Hematopoietic multipotent progenitor cell treated with erythropoietin and hydrocortisone succinate and interleukin-3 and kit ligand, for 6 days (in vitro differentiated cells): ENCODE data around the gene SPTLC1.
"Not testable (repeated sequence)": the region's sequence is repeated elsewhere in the genome, so short reads cannot be mapped to it uniquely, and the experiment has no call there.

Source experiments
- DNase-seq: peaks from one replicate; pipeline ENCODE4 v3.0.0-alpha.2; 2015

Gene SPTLC1

DNA sequence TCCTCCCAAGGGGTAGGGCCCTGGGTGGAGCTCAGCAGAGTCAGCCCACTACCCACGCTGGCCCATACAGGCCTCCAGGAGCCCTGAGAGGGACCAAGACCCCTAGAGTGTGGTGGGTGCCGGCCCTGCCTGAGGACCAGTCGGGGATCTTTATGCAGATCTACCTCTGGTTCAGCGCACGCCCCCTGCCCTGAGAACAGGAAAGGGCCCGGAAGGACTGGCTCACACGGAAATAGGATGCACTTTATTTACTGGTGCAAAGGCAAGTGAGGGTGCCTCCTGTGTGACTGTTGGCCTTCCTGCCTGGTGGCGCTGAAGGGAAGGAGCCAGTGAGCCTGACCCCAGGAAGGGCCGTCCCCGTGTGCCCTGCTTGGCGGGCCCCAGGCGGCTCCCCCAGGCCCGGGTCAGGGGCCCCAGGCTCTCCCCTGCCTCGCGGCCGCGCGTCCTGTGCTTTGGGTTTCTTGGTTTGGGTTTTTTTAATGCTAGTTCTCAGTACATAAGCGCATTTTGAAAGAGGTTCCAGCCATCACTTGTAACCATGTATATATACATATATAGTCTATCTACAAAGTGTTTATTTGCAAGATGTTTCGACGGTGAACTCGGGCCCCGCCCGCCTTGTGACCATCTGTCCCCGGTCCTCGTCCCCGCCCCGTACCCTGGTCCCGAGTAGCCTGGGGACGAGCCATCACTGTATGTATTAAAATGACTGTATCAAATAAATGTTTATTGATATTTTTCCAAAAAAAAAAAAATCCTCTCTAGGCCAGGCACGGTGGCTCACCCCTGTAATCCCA, 88.8 kb downstream of the SPTLC1 start:
- DNase-seq: no peak

DNA sequence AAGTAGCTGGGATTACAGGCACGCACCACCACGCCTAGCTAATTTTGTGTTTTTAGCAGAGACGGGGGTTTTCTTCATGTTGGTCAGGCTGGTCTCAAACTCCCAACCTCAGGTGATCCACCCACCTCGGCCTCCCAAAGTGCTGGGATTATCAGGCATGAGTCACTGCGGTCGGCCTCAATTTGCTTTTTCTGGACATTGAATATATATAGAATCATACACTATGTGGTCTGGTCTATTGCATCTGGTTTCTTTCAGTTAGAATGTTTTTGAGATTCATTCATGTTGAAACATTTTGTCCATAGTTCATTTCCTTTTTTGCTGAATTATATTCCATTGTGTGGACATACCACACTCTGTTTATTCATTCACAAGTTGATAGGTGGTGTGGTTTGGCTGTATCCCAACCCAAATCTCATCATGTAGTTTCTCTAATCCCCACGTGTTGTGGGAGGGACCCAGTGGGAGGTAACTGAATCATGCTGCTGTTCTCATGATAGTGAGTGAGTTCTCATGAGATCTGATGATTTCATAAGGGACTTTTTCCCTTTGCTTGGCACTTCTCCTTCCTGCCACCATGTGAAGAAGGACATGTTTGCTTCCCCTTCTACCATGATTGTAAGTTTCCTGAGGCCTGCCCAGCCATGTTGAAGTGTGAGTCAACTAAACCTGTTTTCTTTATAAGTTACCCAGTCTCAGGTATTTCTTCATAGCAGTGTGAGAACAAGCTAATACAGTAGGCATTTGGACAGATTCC, 93.2 kb downstream of the SPTLC1 start:
- DNase-seq: peak; percentile 57

DNA sequence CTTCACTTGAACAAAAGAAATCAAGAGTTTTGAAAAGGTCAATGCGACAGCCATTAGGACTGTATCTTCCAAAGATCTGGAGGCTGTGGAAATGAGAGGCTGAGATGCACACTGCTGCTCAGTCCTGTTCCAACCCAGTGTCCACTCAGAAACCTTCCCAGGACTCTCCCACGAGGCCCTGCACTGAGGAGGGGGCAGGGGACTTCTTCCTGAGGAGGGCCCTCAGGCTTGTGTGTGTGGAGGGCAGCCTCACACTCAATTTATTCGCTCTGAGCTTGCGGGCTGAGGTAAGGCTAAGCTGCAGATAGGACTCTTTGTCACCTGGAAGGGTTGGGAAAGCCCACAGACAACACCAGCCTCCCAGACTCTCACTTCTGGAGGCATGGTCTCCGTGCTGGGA, 95.6 kb downstream of the SPTLC1 start:
- DNase-seq: no peak

DNA sequence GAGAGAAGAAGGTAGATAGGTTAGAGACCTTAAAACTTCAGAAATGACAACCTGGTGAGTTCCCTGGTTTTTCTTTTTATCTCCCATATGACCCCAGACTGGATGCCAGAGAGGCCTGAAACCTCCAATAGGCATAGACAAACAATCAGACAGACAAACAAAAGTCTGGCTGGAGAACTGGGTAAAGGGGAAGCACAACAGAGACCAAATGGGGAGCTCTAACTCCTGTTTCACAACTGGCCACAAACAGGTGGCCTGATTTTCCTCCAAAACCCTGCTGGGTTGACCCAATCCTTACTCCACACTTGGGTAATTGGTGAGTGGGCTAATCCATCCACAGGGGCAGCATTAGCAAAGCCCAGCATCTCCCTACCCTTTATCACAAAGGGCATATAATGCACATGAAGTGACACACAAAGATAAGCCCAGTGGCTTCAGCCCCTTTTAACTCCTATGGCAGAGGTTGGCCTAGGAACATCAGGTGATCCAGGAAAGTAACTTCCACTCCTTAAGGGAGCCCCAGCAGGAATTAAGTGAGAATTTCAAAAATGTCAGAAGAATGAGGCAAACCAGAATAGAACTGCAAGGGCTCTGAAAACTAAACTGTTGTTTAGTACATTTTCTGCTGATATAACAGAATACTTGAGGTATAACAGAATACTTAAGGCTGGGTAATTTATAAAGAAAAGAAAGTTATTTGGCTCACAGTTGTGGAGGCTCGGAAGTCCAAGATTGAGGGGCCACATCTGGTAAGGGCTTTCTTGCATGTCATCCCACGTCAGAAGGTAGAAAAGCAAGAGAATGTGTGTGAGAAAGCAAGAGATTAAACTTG, 104.3 kb downstream of the SPTLC1 start:
- DNase-seq: peak; percentile 21

DNA sequence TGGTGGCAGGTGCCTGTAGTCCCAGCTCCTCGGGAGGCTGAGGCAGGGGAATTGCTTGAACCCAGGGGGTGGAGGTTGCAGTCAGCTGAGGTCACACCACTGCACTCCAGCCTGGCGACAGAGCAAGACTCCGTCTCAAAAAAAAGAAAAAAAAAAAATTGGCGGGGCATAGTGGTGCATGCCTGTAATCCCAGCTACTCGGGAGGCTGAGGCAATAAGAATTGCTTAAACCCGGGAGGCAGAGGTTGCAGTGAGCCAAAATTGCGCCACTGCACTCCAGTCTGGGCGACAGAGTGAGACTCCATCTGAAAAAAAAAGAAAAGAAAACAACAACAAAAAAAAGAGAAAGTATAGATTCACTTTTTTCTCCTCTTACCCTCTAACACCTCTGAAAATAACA, 105.0 kb downstream of the SPTLC1 start:
- DNase-seq: not testable (repeated sequence)

DNA sequence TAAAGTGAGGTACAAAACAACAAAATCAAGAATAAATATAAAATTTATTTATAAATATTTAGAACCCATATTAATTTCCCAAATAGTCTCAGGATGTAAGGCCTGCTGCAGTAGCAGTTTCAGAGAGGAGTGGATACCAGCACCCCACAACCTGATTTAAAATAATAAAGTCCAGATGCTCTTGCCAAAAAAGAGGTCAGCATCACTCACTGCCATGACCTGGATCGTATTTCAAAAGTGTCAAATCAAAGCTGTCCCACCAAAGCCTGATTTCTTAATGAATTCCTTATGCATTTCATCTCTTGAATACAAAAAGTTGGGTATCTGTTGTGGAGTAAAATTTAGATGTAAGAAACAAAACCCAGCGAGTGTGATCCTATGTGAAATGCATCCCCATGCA, 107.2 kb downstream of the SPTLC1 start:
- no peak for DNase-seq

DNA sequence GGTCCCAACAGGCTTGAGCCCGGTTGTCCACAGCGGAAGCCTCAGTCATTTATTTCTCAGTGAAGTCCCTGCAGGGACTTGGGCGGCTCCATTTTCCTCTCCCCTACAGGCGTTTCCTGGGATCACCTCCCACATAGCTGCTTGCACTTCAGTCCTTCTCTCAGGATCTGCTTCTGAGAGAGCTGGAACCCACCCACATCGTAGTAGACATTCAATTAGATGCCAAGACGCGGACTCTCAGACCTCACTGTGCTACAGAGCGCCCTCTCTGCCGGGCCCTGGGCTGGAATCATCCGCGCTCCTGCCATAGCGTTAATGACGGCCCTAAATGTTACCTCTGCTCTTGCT, 111.2 kb downstream of the SPTLC1 start:
- DNase-seq: no peak

DNA sequence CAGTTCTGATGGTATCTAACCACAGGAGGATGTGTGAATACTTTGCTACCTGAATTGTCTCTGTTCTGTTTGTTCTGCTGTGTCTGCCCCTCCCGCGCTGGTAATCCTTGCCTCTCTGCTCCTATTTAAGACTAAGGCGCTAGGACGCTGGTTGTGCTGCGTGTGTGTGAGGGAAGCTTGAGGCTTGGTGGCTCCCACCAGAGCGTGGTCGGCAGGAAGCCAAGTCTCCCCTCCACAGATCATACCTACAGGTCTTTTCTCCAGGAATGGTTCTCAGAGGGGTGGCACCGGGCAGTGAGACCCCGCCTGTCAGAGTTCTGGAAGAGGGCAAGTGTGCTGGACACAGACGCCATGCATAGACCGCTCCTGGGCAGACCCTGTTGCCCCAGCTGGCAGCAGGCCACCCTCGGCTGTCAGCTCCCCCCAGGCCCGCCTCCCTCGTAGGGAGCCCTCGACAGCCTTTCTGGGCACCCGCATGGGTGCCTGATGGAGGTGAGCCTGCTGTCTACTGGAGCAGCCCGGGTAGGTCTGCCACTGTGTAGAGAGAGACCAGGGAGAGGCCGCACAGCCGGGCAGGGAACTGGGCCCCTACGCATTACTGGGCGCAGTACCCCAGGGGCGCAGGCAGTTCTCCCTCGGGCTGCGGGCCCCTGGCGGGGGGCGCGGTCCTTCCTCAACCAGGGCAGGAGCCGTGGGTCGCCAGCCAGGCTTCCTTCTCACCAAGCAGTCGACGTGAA, 111.7 kb downstream of the SPTLC1 start:
- DNase-seq: no peak

DNA sequence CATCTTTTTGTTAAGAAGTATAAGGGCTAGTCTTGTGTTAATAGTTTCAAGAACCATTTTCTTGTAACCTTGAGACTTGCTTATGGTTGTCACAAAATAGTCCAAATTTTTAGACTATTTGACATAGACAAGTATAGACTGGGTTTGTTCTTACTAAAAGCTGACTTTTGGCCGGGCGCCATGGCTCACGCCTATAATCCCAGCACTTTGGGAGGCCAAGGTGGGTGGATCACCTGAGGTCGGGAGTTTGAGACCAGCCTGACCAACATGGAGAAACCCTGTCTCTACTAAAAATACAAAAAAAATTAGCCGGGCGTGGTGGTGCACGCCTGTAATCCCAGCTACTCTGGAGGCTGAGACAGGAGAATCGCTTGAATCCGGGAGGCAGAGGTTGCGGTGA, 113.3 kb downstream of the SPTLC1 start:
- not testable (repeated sequence) for DNase-seq

DNA sequence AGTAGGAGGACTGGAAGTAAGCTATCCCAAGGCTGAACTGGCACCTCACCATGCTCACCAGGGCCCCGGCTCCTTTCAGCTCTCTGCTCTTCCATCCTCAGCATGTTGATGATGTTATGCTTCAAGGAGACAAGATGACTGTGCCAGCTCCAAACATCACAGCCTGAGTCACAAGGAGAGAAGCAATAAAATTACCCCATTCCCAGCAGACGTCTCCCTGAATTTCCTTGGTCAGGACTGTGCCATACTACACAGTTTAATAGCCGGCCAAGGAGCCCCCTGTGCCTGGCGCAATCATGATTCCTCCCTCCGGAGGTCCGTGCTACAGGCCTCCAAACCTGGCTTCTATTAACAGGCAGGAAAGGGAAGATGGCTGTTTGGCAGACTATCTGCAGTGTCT, 114.0 kb downstream of the SPTLC1 start:
- no peak for DNase-seq

DNA sequence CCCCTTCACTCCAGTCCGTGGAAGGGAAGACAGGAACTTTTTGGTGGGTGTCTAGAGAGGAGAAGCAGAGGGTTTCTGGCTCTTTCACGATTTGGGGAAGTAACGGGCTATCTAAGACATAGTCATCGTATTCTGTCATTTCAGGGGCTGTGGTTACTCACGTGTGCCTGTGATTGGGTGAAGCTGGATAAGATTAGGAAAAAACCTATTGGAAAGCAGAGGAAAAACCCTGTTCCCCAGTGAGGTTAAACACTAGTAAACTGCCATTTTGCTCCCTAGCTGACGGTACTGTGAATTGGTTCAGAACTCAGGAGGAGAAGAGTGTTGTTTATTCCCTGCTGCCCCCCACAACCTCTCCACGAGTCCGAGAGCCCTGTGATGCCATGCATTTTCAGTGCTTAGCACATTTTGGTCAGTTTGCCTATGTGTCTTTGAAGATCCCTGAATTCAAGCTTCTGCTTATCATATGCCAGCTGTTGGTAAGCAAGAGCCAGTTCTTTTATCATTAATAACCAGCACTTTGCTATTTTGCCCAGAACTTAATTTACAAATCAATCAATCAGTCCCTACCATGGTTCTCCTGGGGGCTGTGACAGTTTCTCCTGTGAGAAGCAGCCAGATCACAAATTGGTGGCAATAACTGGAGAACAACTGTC, 120.1 kb downstream of the SPTLC1 start:
- peak; percentile 50 for DNase-seq

DNA sequence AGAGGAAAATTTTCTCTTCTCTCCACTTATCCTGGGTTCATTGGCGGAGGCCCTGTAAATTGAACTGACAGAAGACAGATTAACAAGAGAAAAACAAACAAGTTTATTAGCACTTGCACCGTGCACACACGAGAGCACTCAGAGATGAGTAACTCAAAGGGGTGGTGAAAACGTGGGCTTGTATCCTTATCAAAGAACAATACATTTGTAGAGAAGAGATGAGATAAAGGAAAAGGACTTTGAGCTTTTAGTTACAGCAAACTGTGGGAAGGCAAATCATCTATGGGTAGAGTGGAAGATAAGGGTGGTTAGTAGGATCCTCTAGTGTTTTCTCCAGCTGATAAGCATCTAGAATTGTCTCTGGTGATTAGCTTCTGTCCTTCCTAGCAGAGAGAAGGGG, 120.8 kb downstream of the SPTLC1 start:
- peak; percentile 8 for DNase-seq

DNA sequence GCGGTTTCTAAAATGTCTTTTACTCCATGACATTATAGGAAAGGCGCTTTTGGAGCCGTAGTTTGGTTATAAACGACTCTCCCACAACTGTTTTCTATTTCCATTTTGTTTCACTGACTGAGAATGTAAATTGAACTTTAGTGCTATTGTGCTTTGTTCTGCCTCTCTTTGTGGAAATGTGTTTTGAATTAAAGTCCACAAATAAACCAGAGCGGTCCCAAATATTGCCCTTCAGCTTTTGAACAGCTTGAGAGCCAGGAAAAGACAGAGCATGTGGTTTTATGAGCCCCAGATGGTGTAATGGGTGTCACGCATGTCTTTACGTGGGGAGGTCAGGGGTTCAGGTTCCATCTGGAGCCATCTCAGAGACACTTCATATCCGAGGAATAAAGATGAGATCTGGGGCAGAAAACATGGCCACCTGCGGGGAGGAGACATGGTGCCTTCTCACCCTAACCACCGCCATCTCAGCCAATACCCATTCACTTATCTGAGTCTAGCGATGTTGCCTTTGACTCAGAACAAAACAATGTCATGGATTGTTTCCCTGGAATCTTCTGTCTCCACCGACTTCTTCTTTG, 122.7 kb downstream of the SPTLC1 start:
- no peak for DNase-seq

DNA sequence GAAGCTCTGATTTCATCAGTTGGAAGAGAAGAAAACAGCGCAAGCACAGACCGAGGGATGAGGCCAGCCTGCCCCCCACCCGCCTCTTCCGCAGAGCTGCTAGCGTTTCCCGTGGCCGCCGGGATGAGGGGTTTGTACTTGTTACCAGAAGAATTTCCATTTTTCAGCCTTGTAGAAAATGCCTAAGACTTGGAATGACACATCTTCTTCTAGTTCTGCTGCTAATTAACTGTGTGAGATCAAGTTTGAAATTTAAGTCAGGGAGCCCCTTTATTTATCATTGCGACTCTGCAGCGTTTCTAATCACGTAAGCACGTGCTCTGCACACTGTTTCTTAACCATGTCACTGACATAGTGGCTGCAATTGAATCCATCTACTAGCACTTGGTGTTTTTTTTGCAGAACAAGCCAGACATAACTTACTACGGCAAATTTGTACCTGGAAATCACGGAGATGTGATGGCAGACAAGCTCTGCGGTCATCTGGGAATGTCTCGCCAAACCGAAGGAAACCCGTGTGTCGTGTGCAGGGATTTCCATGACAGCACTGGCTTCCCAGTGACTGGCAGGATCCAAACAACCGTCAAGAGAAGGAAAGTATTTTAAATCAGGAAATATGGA, 123.4 kb downstream of the SPTLC1 start:
- no peak for DNase-seq

DNA sequence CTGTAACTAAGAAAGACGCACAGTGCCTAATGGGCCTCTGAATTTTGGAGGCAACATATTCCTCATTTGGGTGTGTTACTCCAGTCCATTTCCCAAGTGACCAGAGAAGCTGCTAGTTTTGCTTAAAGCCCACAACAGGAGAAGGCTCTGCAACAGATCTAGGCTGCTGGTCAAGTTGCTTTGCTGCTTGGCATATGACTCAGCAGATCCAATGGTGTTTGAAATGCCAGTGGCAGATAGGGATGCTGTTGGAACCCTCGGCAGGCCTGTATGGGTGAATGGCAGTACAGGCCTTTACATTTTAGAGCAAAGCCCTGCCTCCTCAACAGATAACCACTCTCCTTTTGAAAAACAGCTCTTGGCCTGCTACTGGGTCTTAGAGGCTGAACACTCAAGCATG, 129.0 kb downstream of the SPTLC1 start:
- DNase-seq: no peak

DNA sequence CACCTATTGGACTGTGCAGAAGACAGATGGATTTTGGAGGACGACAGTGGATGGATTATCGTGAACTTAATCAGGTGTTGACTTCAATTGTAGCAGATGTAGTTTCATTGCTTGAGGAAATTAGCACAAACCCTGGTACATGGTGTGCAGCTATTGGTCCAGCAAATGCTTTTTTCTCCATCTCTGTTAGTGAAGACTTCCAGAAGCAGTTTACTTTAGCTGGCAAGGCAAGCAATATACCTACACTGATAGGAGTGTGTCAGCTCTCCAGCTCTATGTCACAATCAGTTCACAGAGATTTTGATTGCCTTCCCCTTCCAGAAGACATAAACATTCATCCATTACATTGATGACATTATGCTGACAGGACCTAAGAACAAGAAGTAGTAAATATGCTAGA, 129.5 kb downstream of the SPTLC1 start:
- DNase-seq: no peak
